MM.1S (cell line): ENCODE measurements around the gene PRR33.

Experiments
- EZH2phosphoT487 ChIP-seq: fragments of 300-600 bp; sonication (generic); IDR thresholded peaks from 2 replicates; pipeline ENCODE4 v1.6.1; 2018; ENCODE audit warnings: antibody characterized with exemption, low read length
- TF ChIP-seq, protein P1 (sequence below): fragments of 300-600 bp; sonication (generic); IDR thresholded peaks from 2 replicates; pipeline ENCODE4 v1.5.1; 2016; ENCODE audit warnings: antibody characterized with exemption, low read length, mixed read lengths

DNA sequence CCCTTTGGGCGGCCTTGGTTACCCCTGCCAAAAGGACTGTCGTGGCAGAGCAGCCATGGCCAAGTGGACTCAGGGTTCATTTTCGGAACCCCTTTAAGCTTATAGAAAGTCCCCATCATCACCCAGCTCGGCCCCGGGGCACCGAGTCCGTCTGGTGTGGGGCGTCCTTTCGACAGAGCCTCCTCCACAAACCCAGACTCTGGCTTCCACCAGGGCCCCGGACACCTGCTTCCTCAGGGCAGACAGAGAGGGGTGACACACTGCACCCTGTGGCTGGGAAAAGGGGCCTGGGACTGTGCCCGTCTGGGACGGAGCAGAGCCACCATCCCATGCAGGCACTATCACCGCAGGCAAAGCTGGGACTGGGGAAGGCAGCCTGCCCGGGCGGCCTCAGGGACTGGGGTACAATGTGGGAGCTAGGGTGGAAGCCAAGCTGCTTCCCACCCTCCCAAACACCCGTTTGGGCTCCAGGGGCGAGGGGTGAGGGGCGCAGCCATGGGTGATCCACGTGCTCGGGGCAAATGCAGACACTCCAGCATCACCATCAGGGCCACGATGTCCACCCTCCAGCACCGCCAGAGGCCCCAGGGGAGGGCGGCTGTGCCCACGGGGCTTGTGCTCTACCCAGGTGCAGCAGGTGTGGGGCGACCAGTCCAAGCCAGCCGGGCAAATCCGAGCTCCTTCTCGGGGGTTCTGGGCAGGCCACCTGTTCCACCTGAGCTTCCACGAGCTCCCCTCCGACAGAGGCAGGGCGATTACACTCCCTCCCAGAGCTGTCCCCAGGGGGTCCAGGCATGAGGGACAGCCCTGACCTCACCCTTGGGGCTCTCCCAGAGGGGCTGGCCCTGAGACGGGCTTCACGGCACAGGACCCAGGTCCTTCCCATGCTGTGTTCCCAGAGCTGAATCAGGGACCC lies 43.7 kb upstream of the PRR33 start:
- TF ChIP-seq, protein P1, sequence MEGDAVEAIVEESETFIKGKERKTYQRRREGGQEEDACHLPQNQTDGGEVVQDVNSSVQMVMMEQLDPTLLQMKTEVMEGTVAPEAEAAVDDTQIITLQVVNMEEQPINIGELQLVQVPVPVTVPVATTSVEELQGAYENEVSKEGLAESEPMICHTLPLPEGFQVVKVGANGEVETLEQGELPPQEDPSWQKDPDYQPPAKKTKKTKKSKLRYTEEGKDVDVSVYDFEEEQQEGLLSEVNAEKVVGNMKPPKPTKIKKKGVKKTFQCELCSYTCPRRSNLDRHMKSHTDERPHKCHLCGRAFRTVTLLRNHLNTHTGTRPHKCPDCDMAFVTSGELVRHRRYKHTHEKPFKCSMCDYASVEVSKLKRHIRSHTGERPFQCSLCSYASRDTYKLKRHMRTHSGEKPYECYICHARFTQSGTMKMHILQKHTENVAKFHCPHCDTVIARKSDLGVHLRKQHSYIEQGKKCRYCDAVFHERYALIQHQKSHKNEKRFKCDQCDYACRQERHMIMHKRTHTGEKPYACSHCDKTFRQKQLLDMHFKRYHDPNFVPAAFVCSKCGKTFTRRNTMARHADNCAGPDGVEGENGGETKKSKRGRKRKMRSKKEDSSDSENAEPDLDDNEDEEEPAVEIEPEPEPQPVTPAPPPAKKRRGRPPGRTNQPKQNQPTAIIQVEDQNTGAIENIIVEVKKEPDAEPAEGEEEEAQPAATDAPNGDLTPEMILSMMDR, result no peak
- no peak for TF ChIP-seq EZH2phosphoT487
